ENCODE data around the gene ADAMTS8. TPM values are rescaled to one million over a fixed set of nuclear protein-coding genes. Genes with fewer than 3 reads are reported as not detected.

The ADAMTS8 gene
- polyA plus RNA-seq, 1 of the 3 experiments (the other 2 are of a cell fraction), result not detected

GRCh38 chr11:130452176-130452575, 23.8 kb upstream of the ADAMTS8 start:
- no peaks in the 10 kb centered on the region for H3K27me3 ChIP-seq (ENCODE audit: insufficient read depth)

More at GRCh38 chr11:130452176-130452575, 23.8 kb upstream of the ADAMTS8 start:
- H3K36me3 ChIP-seq (replicated peaks in 1 of 2; ENCODE audit: control insufficient read depth in 1 of 2, insufficient read depth in 2 of 2, low read length in 1 of 2), result no peaks in the 10 kb centered on the region
- no peaks in the 10 kb centered on the region for H3K9me2 ChIP-seq
- H3K4me1 ChIP-seq (ENCODE audit: control insufficient read depth in 1 of 2, insufficient read depth in 2 of 2, low read depth in 1 of 2, low read length in 1 of 2), result peaks cover 8 to 9% of the 10 kb centered on the region in 2 experiments; a peak in 2 of 4 replicates
- H3K9ac ChIP-seq, result no peak overlapping the region
- H3K4me3 ChIP-seq (ENCODE audit: low read depth in 2 of 2, low read length in 1 of 2), result no peak overlapping the region
- POLR2A ChIA-PET, result no interaction called here
- H3F3A ChIP-seq (replicated peaks; ENCODE audit: insufficient read depth), result peaks cover 3% of the 10 kb centered on the region
- no peak overlapping the region for H3K27ac ChIP-seq (ENCODE audit: low read depth in 2 of 2, low read length in 1 of 2)
- no peaks in the 10 kb centered on the region for H4K20me1 ChIP-seq (ENCODE audit: insufficient read depth)
- WGBS (ENCODE audit: low lambda C conversion rate), result 90% methylated on average over 9 of the region's 9 CpGs
- no peaks in the 10 kb centered on the region; the same call in 1 of the 2 replicates for H3K79me2 ChIP-seq (ENCODE audit: insufficient read depth)
- TF ChIP-seq TAF1 (IDR thresholded peaks at IDR 0.05; ENCODE audit: borderline replicate concordance, low read depth, low read length), result no peak
- TF ChIP-seq MAX (IDR thresholded peaks at IDR 0.05; ENCODE audit: low read depth), result no peak
- TF ChIP-seq RCOR1 (IDR thresholded peaks at IDR 0.05; ENCODE audit: low read length), result no peak
- TF ChIP-seq FOXJ3 (CRISPR knock-in tag; IDR thresholded peaks at IDR 0.05), result no peak
- no peak for TF ChIP-seq CHD2 (IDR thresholded peaks at IDR 0.05; ENCODE audit: low read length, partially characterized antibody)
- no peak for TF ChIP-seq USF2 (IDR thresholded peaks at IDR 0.05; ENCODE audit: borderline replicate concordance, low read depth, low read length)
- TF ChIP-seq, protein P1, sequence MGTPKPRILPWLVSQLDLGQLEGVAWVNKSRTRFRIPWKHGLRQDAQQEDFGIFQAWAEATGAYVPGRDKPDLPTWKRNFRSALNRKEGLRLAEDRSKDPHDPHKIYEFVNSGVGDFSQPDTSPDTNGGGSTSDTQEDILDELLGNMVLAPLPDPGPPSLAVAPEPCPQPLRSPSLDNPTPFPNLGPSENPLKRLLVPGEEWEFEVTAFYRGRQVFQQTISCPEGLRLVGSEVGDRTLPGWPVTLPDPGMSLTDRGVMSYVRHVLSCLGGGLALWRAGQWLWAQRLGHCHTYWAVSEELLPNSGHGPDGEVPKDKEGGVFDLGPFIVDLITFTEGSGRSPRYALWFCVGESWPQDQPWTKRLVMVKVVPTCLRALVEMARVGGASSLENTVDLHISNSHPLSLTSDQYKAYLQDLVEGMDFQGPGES (IDR thresholded peaks at IDR 0.05; ENCODE audit: low read depth, low read length), result no peak
- no peak for TF ChIP-seq EP300 (IDR thresholded peaks at IDR 0.05; ENCODE audit: borderline replicate concordance in 1 of 2, low read depth in 1 of 2, low read length in 1 of 2)
- TF ChIP-seq, protein P2, sequence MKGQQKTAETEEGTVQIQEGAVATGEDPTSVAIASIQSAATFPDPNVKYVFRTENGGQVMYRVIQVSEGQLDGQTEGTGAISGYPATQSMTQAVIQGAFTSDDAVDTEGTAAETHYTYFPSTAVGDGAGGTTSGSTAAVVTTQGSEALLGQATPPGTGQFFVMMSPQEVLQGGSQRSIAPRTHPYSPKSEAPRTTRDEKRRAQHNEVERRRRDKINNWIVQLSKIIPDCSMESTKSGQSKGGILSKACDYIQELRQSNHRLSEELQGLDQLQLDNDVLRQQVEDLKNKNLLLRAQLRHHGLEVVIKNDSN (IDR thresholded peaks at IDR 0.05; ENCODE audit: borderline replicate concordance, low read depth), result no peak
- TF ChIP-seq, protein P3, sequence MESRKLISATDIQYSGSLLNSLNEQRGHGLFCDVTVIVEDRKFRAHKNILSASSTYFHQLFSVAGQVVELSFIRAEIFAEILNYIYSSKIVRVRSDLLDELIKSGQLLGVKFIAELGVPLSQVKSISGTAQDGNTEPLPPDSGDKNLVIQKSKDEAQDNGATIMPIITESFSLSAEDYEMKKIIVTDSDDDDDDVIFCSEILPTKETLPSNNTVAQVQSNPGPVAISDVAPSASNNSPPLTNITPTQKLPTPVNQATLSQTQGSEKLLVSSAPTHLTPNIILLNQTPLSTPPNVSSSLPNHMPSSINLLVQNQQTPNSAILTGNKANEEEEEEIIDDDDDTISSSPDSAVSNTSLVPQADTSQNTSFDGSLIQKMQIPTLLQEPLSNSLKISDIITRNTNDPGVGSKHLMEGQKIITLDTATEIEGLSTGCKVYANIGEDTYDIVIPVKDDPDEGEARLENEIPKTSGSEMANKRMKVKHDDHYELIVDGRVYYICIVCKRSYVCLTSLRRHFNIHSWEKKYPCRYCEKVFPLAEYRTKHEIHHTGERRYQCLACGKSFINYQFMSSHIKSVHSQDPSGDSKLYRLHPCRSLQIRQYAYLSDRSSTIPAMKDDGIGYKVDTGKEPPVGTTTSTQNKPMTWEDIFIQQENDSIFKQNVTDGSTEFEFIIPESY (IDR thresholded peaks at IDR 0.05; ENCODE audit: borderline replicate concordance, low read depth), result no peak
- no peak for TF ChIP-seq GABPA (IDR thresholded peaks at IDR 0.05; ENCODE audit: low read depth)
- TF ChIP-seq, protein P4, sequence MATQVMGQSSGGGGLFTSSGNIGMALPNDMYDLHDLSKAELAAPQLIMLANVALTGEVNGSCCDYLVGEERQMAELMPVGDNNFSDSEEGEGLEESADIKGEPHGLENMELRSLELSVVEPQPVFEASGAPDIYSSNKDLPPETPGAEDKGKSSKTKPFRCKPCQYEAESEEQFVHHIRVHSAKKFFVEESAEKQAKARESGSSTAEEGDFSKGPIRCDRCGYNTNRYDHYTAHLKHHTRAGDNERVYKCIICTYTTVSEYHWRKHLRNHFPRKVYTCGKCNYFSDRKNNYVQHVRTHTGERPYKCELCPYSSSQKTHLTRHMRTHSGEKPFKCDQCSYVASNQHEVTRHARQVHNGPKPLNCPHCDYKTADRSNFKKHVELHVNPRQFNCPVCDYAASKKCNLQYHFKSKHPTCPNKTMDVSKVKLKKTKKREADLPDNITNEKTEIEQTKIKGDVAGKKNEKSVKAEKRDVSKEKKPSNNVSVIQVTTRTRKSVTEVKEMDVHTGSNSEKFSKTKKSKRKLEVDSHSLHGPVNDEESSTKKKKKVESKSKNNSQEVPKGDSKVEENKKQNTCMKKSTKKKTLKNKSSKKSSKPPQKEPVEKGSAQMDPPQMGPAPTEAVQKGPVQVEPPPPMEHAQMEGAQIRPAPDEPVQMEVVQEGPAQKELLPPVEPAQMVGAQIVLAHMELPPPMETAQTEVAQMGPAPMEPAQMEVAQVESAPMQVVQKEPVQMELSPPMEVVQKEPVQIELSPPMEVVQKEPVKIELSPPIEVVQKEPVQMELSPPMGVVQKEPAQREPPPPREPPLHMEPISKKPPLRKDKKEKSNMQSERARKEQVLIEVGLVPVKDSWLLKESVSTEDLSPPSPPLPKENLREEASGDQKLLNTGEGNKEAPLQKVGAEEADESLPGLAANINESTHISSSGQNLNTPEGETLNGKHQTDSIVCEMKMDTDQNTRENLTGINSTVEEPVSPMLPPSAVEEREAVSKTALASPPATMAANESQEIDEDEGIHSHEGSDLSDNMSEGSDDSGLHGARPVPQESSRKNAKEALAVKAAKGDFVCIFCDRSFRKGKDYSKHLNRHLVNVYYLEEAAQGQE (IDR thresholded peaks at IDR 0.05; ENCODE audit: low read depth, low read length), result no peak
- no peak for TF ChIP-seq JUND (IDR thresholded peaks at IDR 0.05)
- TF ChIP-seq RAD21 (IDR thresholded peaks at IDR 0.05; ENCODE audit: low read length), result no peak
- TF ChIP-seq, protein P5, sequence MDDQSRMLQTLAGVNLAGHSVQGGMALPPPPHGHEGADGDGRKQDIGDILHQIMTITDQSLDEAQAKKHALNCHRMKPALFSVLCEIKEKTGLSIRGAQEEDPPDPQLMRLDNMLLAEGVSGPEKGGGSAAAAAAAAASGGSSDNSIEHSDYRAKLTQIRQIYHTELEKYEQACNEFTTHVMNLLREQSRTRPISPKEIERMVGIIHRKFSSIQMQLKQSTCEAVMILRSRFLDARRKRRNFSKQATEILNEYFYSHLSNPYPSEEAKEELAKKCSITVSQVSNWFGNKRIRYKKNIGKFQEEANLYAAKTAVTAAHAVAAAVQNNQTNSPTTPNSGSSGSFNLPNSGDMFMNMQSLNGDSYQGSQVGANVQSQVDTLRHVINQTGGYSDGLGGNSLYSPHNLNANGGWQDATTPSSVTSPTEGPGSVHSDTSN (IDR thresholded peaks at IDR 0.05), result no peak
- no peak for TF ChIP-seq YY1 (IDR thresholded peaks at IDR 0.05; ENCODE audit: low read depth)
- no peak overlapping the region for H3K4me2 ChIP-seq
- H3K9me3 ChIP-seq, result no peaks in the 10 kb centered on the region
- no peak for DNase-seq
- no peak overlapping the region for H2AFZ ChIP-seq (ENCODE audit: low read depth)
- CTCF ChIA-PET, result interaction anchor here (1.2 to 3.0 kb wide), 3 partner anchors 17 to 464 kb away, joined by 3 to 20 read pairs (median 7); partner anchors contain the start of gene SNX19
